C4-2B (cell line): ENCODE results near the gene TRIM15.

Source experiments
- H3K27ac ChIP-seq: fragments of 450-650 bp; 2 replicates; pipeline ENCODE4 v1.5.1; 2017
- ZFX ChIP-seq: fragments of 450-650 bp; IDR thresholded peaks from 2 replicates; pipeline ENCODE4 v1.6.1; 2017
- TF ChIP-seq, protein P1 (sequence below): fragments of 450-650 bp; conservative IDR thresholded peaks from 2 replicates; pipeline ENCODE4 v1.5.1; 2017; ENCODE audit warnings: mild to moderate bottlenecking

TRIM15 gene

DNA sequence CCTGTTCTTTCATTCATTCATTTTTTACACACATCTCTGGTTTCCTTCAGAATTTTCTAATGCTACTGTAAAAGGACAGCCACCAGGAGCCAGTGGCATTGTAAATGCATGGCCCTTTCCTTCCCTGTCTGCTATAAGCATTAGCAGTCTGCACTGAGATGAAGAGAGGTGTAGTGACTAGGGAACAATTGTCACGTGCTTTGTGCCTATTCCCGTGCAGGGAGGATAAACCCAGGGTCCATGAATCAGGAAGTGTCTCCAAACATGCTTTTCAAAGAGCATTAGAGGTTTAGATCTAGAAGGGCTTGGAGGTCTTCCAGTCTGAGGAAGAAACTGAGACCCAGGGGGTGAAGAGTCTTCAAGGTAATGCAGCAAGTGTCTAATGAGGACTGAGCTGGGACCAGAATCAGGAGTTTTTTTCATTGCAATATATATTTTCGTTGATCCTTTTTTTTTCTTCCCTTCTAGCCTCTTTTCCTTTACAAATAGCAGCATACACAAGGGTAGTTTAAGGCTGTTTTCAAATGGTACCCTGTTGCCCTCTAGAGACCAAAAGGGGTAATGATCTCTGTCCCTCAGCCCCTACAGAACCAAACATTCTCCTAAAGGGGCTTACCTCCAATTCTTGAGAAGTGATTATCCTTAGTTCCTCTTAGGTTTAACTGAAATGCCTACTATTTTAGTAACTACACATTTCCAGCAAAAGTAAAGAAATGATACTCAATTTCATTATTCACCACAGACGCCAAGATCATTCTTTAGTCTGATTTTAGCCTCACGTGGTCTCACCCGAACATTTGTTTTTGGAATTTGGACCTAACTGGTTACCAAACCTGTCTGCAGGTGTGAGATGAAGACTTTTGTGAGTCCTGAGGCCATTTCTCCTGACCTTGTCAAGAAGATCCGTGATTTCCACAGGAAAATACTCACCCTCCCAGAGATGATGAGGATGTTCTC lies 6.6 kb downstream of the TRIM15 start:
- TF ChIP-seq ZFX, result no peak
- TF ChIP-seq, protein P1, sequence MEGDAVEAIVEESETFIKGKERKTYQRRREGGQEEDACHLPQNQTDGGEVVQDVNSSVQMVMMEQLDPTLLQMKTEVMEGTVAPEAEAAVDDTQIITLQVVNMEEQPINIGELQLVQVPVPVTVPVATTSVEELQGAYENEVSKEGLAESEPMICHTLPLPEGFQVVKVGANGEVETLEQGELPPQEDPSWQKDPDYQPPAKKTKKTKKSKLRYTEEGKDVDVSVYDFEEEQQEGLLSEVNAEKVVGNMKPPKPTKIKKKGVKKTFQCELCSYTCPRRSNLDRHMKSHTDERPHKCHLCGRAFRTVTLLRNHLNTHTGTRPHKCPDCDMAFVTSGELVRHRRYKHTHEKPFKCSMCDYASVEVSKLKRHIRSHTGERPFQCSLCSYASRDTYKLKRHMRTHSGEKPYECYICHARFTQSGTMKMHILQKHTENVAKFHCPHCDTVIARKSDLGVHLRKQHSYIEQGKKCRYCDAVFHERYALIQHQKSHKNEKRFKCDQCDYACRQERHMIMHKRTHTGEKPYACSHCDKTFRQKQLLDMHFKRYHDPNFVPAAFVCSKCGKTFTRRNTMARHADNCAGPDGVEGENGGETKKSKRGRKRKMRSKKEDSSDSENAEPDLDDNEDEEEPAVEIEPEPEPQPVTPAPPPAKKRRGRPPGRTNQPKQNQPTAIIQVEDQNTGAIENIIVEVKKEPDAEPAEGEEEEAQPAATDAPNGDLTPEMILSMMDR, result peak; percentile 88
- H3K27ac ChIP-seq, result no peak overlapping the region

DNA sequence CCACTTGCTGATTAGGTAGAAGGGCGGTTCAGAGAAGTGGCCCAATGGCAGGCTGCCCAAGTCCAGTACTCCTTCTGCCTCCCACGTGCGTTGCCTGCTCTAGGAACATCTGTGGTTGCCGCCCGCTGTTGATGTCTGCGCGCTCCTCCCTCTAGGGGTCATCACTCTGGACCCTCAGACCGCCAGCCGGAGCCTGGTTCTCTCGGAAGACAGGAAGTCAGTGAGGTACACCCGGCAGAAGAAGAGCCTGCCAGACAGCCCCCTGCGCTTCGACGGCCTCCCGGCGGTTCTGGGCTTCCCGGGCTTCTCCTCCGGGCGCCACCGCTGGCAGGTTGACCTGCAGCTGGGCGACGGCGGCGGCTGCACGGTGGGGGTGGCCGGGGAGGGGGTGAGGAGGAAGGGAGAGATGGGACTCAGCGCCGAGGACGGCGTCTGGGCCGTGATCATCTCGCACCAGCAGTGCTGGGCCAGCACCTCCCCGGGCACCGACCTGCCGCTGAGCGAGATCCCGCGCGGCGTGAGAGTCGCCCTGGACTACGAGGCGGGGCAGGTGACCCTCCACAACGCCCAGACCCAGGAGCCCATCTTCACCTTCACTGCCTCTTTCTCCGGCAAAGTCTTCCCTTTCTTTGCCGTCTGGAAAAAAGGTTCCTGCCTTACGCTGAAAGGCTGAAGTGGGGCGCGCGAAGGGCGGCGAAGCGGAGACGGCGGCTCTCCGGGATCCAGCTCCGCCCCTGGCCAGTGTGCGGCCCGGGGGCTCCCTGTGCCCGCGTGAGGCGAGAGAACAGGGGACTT lies 8.5 kb downstream of the TRIM15 start:
- H3K27ac ChIP-seq, result no peak overlapping the region
- no peak for TF ChIP-seq ZFX
- TF ChIP-seq, protein P1, result no peak

DNA sequence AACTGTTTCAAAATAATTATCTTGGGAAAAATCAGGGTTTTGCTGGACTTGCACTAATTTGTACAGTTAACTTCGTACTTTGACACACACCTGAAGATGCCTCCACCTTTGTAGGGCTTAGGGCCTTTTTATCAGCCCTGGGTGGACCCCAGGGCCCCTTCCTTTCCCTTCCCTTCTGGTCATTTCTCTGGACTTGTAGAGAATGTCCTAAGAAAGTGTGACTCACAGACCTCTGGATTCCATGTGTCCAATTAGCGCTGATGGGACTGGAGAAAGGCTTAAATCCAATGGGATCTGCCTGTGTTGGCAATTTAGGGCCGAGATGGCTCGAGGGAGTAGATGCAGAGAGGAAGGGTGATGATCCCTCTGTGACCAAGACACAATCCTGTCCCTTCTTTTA lies 9.3 kb downstream of the TRIM15 start:
- TF ChIP-seq, protein P1, result no peak
- no peak for TF ChIP-seq ZFX
- H3K27ac ChIP-seq, result no peak overlapping the region

DNA sequence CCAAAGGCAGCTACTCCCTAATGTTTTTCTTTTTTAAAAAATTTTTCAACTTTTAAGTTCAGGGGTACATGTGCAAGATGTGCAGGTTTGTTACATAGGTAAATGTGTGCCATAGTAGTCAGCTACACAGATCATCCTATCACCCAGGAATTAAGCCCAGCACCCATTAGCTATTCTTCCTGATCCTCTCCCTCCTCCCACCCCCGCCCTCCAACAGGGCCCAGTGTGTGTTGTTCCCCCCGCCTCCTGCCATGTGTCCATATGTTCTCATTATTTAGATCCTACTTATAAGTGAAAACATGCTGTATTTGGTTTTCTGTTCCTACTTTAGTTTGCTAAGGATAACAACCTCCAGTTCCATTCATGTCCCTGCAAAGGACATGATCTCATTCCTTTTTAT lies 12.4 kb downstream of the TRIM15 start:
- no peak overlapping the region for H3K27ac ChIP-seq
- TF ChIP-seq ZFX, result no peak

DNA sequence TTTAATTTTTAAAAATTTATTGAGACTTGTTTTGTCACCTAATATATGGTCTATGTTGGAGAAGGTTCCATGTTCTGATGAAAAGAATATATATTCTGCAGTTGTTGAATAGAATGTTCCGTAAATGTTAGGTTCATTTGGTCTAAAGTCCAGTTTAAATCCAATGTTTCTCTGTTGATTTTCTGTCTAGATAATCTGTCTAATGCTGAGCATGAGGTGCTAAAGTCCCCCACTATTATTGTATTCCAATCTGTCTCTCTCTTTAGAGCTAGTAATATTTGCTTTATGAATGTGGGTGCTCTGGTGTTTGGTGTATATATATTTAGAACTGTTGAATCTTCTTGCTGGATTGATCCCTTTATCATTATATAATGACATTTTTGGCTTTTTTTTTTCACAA lies 15.5 kb downstream of the TRIM15 start:
- TF ChIP-seq, protein P1, result no peak
- no peak for TF ChIP-seq ZFX
- H3K27ac ChIP-seq, result no peak overlapping the region

DNA sequence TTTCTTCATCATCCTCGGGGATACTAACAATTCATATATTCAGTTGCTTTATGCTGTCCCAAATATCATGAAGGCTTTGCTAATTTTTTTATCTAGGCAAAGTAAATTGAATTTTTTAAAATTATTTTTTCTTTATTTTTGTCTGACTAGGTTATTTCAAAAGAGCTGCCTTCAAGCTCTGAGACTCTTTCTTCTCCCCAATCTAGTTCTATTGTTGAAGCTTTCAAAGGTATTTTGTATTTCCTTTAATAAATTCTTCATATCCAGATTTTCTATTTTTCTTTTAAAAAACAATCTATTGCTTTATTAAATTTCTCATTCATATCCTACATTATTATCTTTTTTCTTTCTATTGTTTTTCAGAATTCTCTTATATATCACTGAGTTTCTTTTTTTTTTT lies 16.8 kb downstream of the TRIM15 start:
- no peak for TF ChIP-seq ZFX
- TF ChIP-seq, protein P1, result no peak
- H3K27ac ChIP-seq, result no peak overlapping the region

DNA sequence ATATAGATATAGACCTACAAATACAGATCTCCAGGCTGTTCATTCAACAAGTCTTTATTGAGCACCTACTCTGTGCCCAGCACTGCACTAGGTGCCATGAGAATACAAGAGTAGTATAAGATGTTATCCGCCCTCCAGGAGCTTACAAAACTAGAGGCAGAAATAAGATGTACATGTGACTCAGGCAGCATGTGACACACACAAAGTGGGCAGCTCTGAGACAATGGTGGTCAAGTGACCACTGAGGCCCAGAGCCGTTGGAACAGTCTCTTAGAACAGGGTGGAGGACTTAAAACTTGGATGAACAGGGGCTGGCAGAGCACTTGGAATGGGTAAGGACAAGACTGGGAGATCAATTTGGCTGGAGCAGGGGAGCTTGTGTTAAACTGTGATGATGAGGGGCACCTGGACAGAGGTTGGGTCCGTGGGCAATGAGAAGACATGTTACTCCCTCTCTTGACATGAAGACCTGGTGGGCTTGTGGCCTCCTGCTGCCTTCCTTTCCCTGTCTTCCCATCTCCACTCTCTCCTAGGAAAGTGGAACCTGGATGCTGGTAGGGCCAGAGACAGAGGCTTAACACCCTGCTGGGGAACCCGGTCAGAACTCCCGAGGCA lies 21.2 kb downstream of the TRIM15 start:
- no peak overlapping the region for H3K27ac ChIP-seq
- TF ChIP-seq, protein P1, result no peak
- no peak for TF ChIP-seq ZFX
